ENCODE measurements around the gene HRH2. TPM values are rescaled to one million over a fixed set of nuclear protein-coding genes. Genes with fewer than 3 reads are reported as not detected.
A peak's percentile ranks its signal among the peaks of the same experiment; 100 is the strongest.

The HRH2 gene
- total and polyA plus RNA-seq, 9 of the 15 experiments (the other 6 are each of a cell fraction or from before 2014, with no cell fraction given): 0.04 TPM; not detected in 8

DNA sequence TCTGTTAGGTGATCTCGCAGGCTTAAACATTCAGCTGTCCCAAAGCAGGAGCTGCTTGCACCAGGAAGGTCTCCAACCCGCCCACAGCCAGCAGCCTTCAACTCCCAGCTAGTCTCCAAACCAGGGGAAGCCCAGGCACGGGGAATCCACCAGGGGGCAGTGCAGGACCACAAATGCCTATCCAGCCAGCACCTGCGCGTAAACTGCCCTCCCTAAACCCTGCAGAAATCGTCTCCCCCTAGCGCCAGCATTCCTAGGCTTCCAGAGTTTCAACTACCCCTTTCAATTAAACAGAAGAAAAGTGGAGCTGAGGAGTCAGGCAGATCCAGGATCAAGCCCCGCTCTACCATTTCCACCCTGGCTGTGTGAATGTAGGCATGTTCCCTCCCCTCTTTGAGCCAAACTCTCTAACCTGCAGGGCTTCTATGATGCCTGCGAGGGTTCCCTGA lies 72.0 kb downstream of the HRH2 start:
- WGBS (ENCODE audit: insufficient coverage, low coverage, missing lambda C conversion rate): under 1% methylated on average over 9 of the region's 9 CpGs
- Histone ChIP-seq H2AFZ (ENCODE audit: low read depth, low read length) (no peak overlapping the region), H3K4me3 (no peak overlapping the region), H3K27ac (ENCODE audit: extremely low read depth, low read depth, low read length) (no peak overlapping the region), H3K4me1 (replicated peaks in 1 of 2; ENCODE audit: control insufficient read depth in 2 of 2, insufficient read depth in 2 of 2, low read length in 2 of 2) (peaks cover 0 to 7% of the 10 kb centered on the region in 2 experiments; a peak in 2 of 5 replicates), H3K4me2 (ENCODE audit: insufficient read depth, low read length) (no peak overlapping the region), H3K27me3 (ENCODE audit: control insufficient read depth in 2 of 2, insufficient read depth in 2 of 2, low read length in 2 of 2) (peaks cover 0 to 36% of the 10 kb centered on the region in 2 experiments; a peak in 2 of 5 replicates), H3K9me3 (replicated peaks; ENCODE audit: control insufficient read depth, insufficient read depth, low read depth, low read length) (no peaks in the 10 kb centered on the region), H4K20me1 (replicated peaks; ENCODE audit: control insufficient read depth, insufficient read depth, low read length) (peaks cover 4% of the 10 kb centered on the region; the same call in 1 of the 2 replicates), H3K36me3 (ENCODE audit: control insufficient read depth, insufficient read depth, low read length) (no peaks in the 10 kb centered on the region), H3K9me1 (ENCODE audit: control insufficient read depth, insufficient read depth, low read length) (no peaks in the 10 kb centered on the region), H3K79me2 (ENCODE audit: control insufficient read depth, insufficient read depth, low read length) (no peaks in the 10 kb centered on the region), H3K9ac (ENCODE audit: insufficient read depth in 1 of 2, low read depth in 2 of 2, low read length in 2 of 2) (no peak overlapping the region)
- DNase-seq (ENCODE audit: extremely low read depth in 1 of 4, low spot score in 3 of 4) (peak; percentile 88 to 93 (median 92)), FAIRE-seq (peak; percentile 97), ATAC-seq (peak; percentile 99)
- intact Hi-C loops (cut with micrococcal nuclease) (loop anchor here (5.0 kb wide), 1 partner anchor 142 kb away; the partner anchor contains the start of gene CPLX2), in situ Hi-C loops (cut with MboI) (loop anchor here (25.0 kb wide), 2 partner anchors 857 to 1382 kb away; no protein-coding TSS in a partner anchor)
- CTCF ChIA-PET (ENCODE audit: low intra/inter-chr PET ratio): interaction anchor here (1.0 to 2.1 kb wide), 3 partner anchors 11 to 889 kb away, joined by 4 to 18 read pairs (median 5); no protein-coding TSS in a partner anchor
- POLR2A ChIA-PET: interaction anchor here (0.7 kb wide), 1 partner anchor 396 kb away, joined by 3 read pairs; no protein-coding TSS in a partner anchor
- no TSS peak for BruUV-seq (replicated peaks)
- TF ChIP-seq ESRRB (CRISPR knock-in tag; IDR thresholded peaks at IDR 0.05; ENCODE audit: borderline replicate concordance): no peak
- TF ChIP-seq FOXK1 (CRISPR knock-in tag; IDR thresholded peaks at IDR 0.05; ENCODE audit: borderline replicate concordance): no peak
- TF ChIP-seq KLF10 (CRISPR knock-in tag; IDR thresholded peaks at IDR 0.05): no peak
- TF ChIP-seq, protein P1, sequence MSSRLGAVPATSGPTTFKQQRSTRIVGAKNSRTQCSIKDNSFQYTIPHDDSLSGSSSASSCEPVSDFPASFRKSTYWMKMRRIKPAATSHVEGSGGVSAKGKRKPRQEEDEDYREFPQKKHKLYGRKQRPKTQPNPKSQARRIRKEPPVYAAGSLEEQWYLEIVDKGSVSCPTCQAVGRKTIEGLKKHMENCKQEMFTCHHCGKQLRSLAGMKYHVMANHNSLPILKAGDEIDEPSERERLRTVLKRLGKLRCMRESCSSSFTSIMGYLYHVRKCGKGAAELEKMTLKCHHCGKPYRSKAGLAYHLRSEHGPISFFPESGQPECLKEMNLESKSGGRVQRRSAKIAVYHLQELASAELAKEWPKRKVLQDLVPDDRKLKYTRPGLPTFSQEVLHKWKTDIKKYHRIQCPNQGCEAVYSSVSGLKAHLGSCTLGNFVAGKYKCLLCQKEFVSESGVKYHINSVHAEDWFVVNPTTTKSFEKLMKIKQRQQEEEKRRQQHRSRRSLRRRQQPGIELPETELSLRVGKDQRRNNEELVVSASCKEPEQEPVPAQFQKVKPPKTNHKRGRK (tag; IDR thresholded peaks at IDR 0.05): no peak
- no peak for TF ChIP-seq CBFA2T3 (IDR thresholded peaks at IDR 0.05)
- no peak for TF ChIP-seq IRF2 (CRISPR knock-in tag; IDR thresholded peaks at IDR 0.05)
- TF ChIP-seq, protein P2, sequence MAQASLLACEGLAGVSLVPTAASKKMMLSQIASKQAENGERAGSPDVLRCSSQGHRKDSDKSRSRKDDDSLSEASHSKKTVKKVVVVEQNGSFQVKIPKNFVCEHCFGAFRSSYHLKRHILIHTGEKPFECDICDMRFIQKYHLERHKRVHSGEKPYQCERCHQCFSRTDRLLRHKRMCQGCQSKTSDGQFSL (CRISPR knock-in tag; IDR thresholded peaks at IDR 0.05): no peak
- TF ChIP-seq, protein P2 (tag; IDR thresholded peaks at IDR 0.05): no peak
- no peak for TF ChIP-seq HMGN3 (IDR thresholded peaks at IDR 0.05; ENCODE audit: borderline replicate concordance, extremely low read depth, insufficient read length, low read depth, low read length)
- TF ChIP-seq HEY1 (CRISPR knock-in tag; IDR thresholded peaks at IDR 0.05; ENCODE audit: borderline replicate concordance): no peak
- no peak for TF ChIP-seq FOS (IDR thresholded peaks at IDR 0.05; ENCODE audit: extremely low read depth, insufficient read length)
- TF ChIP-seq, protein P3, sequence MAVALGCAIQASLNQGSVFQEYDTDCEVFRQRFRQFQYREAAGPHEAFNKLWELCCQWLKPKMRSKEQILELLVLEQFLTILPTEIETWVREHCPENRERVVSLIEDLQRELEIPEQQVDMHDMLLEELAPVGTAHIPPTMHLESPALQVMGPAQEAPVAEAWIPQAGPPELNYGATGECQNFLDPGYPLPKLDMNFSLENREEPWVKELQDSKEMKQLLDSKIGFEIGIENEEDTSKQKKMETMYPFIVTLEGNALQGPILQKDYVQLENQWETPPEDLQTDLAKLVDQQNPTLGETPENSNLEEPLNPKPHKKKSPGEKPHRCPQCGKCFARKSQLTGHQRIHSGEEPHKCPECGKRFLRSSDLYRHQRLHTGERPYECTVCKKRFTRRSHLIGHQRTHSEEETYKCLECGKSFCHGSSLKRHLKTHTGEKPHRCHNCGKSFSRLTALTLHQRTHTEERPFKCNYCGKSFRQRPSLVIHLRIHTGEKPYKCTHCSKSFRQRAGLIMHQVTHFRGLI (CRISPR knock-in tag; IDR thresholded peaks at IDR 0.05): no peak
- TF ChIP-seq ZNF311 (CRISPR knock-in tag; IDR thresholded peaks at IDR 0.05): no peak
- no peak for TF ChIP-seq ZC3H11A (IDR thresholded peaks at IDR 0.05; ENCODE audit: low read depth, low read length)
- TF ChIP-seq, protein P4, sequence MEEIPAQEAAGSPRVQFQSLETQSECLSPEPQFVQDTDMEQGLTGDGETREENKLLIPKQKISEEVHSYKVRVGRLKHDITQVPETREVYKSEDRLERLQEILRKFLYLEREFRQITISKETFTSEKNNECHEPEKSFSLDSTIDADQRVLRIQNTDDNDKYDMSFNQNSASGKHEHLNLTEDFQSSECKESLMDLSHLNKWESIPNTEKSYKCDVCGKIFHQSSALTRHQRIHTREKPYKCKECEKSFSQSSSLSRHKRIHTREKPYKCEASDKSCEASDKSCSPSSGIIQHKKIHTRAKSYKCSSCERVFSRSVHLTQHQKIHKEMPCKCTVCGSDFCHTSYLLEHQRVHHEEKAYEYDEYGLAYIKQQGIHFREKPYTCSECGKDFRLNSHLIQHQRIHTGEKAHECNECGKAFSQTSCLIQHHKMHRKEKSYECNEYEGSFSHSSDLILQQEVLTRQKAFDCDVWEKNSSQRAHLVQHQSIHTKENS (CRISPR knock-in tag; IDR thresholded peaks at IDR 0.05): no peak
